ENCODE measurements around the gene PLA2G4A.

DNA sequence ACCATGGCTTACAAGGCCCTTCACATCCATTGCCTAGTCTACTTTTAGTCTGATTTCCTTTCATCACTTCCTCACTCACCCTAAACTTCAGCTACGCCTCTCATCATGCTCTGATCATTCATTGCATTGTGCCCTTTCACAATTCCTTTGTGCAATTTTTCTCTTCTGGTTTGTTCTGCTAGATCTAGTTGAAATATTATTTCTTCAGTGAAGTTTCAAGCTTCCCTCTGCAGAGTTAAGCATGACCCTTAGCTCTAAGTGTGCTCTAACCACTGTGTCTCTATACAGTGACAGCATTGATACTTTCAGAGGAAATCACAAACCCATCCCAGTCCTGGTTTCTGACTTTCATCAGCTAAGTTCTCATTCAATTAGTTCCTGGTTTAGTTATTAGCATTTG, 166.1 kb downstream of the PLA2G4A start:
- TF ChIP-seq EZH2 (IDR thresholded peaks at IDR 0.05; ENCODE audit: borderline replicate concordance, low read depth, low read length, severe bottlenecking) (no peak), FOS (IDR thresholded peaks at IDR 0.05; ENCODE audit: borderline replicate concordance, insufficient read depth, low read length) (no peak), POLR2AphosphoS5 (IDR thresholded peaks at IDR 0.05; ENCODE audit: insufficient read depth, low read depth, low read length) (no peak), POLR2A (IDR thresholded peaks at IDR 0.05; ENCODE audit: low read depth, low read length) (no peak), MYC (IDR thresholded peaks at IDR 0.05; ENCODE audit: low read depth, low read length) (no peak), GATA2 (IDR thresholded peaks at IDR 0.05; ENCODE audit: insufficient read depth, insufficient read length, low read depth, low read length) (no peak)
- TF ChIP-seq, protein P1, sequence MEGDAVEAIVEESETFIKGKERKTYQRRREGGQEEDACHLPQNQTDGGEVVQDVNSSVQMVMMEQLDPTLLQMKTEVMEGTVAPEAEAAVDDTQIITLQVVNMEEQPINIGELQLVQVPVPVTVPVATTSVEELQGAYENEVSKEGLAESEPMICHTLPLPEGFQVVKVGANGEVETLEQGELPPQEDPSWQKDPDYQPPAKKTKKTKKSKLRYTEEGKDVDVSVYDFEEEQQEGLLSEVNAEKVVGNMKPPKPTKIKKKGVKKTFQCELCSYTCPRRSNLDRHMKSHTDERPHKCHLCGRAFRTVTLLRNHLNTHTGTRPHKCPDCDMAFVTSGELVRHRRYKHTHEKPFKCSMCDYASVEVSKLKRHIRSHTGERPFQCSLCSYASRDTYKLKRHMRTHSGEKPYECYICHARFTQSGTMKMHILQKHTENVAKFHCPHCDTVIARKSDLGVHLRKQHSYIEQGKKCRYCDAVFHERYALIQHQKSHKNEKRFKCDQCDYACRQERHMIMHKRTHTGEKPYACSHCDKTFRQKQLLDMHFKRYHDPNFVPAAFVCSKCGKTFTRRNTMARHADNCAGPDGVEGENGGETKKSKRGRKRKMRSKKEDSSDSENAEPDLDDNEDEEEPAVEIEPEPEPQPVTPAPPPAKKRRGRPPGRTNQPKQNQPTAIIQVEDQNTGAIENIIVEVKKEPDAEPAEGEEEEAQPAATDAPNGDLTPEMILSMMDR (IDR thresholded peaks at IDR 0.05; ENCODE audit: extremely low read depth in 1 of 2, insufficient read depth in 1 of 2, low read depth in 1 of 2, low read length in 2 of 2): no peak
